Thyroid gland (tissue), 4 donors: Measurements from ENCODE around the gene RSPO1. TPM values are rescaled to one million over a fixed set of nuclear protein-coding genes. Genes with fewer than 3 reads are reported as not detected.

Experiments
- DNase-seq, 2 donors: peaks; one replicate each; pipeline ENCODE4 v3.0.0-alpha.2; 2019
- H3K27ac ChIP-seq, 3 donors: fragments of 200-600 bp; sonication (generic); 1 replicate in 2 of 3; 2 replicates in 1 of 3; pipeline ENCODE4 v1.5.1; 2016 to 2019; ENCODE audit warnings: mild to moderate bottlenecking in 1 of 3, moderate library complexity in 1 of 3
- H3K27me3 ChIP-seq: fragments of 200-600 bp; sonication (generic); one replicate; pipeline ENCODE4 v1.5.1; 2019
- H3K36me3 ChIP-seq, 2 donors: fragments of 200-600 bp; sonication (generic); one replicate each; pipeline ENCODE4 v1.5.1; 2016 to 2019
- H3K4me1 ChIP-seq, 2 donors: fragments of 200-600 bp; sonication (generic); one replicate each; pipeline ENCODE4 v1.5.1; 2017 to 2019
- H3K4me3 ChIP-seq, 3 donors: fragments of 200-600 bp; sonication (generic); replicated peaks in 1 of 3; 1 replicate in 2 of 3; 2 replicates in 1 of 3; pipeline ENCODE4 v1.5.1; 2016; ENCODE audit warnings: mild to moderate bottlenecking in 1 of 3
- H3K9me3 ChIP-seq: fragments of 200-600 bp; sonication (generic); one replicate; pipeline ENCODE4 v1.5.1; 2017
- POLR2A ChIP-seq, 2 donors: fragments of 450-650 bp; IDR thresholded peaks; one replicate each; pipeline ENCODE4 v1.6.1; 2017; ENCODE audit warnings: antibody characterized with exemption in 2 of 2, mild to moderate bottlenecking in 2 of 2, moderate library complexity in 1 of 2
- WGBS, 2 donors: methylation state at CpG; one replicate each; pipeline ENCODE4 v1.1.5; 2017; 5-methylcytosine and 5-hydroxymethylcytosine counted together
- intact Hi-C: fragments of 100-400 bp; cut with DNase I; formaldehyde crosslinking; loops from one replicate; pipeline ENCODE4 v1.15.1; 2023
- total RNA-seq, 4 donors: library from RNA; depleted of rRNA; stranded (reverse); fragments of >200 nt; gene quantifications; one replicate each; pipeline ENCODE4 v1.2.3, GENCODE V29; 2016
- TF ChIP-seq, protein P1 (sequence below), 6 experiments: fragments of 200-600 bp in 3 of 6; fragments of 450-650 bp in 3 of 6; sonication (generic) in 3 of 6; IDR thresholded peaks; one replicate each; pipeline ENCODE4 v1.5.1; 2016 to 2019; ENCODE audit warnings: antibody characterized with exemption in 6 of 6, mild to moderate bottlenecking in 2 of 6, inconsistent platforms in 1 of 6, moderate library complexity in 1 of 6

Gene RSPO1
- total RNA-seq, 4 donors from 2014 or later = 0.44 TPM; not detected in 3

DNA sequence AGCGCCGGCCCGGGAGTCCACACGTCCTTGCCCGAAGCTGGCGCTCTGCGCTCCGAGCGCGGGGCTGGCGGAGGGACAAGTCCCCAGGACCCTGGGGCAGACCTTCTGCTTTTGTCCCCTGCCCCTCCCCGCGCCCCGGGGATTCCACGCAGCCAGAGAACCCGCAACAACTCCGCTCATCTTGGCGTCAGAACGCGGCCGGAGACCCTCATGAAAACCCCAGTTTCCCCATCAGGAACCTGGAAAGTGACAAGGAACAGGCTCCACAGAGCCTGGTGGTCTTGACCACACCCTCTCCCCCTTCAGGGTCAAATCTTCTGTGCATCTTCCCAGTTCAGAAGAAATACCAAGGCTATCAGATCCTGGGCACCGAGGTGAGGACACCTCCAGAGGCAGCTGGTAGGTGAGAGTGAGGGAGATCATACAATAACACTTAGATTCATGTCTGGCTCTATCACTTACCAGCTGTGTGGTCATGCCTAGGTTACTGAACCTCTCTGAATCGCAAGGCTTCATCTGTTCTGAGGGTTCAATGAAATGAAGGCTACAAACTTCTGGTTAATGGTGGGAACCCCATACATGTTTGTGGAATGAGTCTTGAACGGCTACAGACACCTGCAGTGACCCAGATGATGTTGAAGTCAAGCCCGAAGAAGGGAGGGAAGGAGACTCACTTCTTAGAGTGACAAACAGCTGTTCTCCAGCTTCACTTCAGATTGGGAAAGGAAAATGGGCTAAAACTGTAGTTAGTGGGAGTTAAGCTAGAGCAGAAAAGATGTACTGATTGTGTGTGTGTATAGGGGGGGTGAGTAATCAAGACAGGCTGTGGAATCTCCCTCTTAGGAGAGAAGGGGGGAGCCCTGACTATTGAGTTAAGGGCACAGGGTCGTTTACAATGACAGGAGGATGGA, 555 bp upstream of the RSPO1 start:
- no peak for TF ChIP-seq POLR2A (IDR thresholded peaks at IDR 0.05)
- TF ChIP-seq, protein P1, sequence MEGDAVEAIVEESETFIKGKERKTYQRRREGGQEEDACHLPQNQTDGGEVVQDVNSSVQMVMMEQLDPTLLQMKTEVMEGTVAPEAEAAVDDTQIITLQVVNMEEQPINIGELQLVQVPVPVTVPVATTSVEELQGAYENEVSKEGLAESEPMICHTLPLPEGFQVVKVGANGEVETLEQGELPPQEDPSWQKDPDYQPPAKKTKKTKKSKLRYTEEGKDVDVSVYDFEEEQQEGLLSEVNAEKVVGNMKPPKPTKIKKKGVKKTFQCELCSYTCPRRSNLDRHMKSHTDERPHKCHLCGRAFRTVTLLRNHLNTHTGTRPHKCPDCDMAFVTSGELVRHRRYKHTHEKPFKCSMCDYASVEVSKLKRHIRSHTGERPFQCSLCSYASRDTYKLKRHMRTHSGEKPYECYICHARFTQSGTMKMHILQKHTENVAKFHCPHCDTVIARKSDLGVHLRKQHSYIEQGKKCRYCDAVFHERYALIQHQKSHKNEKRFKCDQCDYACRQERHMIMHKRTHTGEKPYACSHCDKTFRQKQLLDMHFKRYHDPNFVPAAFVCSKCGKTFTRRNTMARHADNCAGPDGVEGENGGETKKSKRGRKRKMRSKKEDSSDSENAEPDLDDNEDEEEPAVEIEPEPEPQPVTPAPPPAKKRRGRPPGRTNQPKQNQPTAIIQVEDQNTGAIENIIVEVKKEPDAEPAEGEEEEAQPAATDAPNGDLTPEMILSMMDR (IDR thresholded peaks at IDR 0.05) = no peak
- Histone ChIP-seq H3K9me3 (no peaks in the 10 kb centered on the region), H3K36me3 (no peaks in the 10 kb centered on the region), H3K27ac (no peak overlapping the region), H3K4me1 (peaks cover 2 to 8% of the 10 kb centered on the region in 2 donors), H3K4me3 (no peak overlapping the region), H3K27me3 (peaks cover 19% of the 10 kb centered on the region)
- no peak for DNase-seq
- intact Hi-C loops = no loop called here
- WGBS, 2 donors = 13 to 14% methylated on average over 7 to 15 of the region's 26 CpGs

DNA sequence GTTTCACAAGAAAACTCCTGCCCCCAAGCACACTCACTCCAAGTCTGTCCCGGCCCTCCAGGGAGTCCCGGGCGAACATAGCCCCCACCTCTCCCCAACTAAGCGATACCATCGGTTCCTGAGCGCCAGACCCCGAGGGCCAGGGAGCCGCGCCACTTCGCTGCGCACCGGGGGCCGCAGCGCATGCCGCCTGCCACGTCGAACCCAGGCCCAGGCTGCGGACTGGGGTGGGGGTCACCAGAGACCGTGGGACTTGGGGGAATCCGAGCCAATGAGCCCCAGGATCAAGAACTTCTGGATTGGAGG, 801 bp downstream of the RSPO1 start:
- peaks cover 22% of the 10 kb centered on the region for H3K27me3 ChIP-seq
- H3K4me1 ChIP-seq = peaks cover 2 to 8% of the 10 kb centered on the region in 2 donors
- DNase-seq = no peak
- no peaks in the 10 kb centered on the region for H3K9me3 ChIP-seq
- intact Hi-C loops = no loop called here
- no peak overlapping the region for H3K4me3 ChIP-seq
- no peaks in the 10 kb centered on the region for H3K36me3 ChIP-seq
- no peak overlapping the region for H3K27ac ChIP-seq
- no peak for TF ChIP-seq POLR2A (IDR thresholded peaks at IDR 0.05)
- TF ChIP-seq, protein P1 (IDR thresholded peaks at IDR 0.05) = no peak
- WGBS, 2 donors = 0 to 8% methylated on average over 6 to 8 of the region's 20 CpGs

DNA sequence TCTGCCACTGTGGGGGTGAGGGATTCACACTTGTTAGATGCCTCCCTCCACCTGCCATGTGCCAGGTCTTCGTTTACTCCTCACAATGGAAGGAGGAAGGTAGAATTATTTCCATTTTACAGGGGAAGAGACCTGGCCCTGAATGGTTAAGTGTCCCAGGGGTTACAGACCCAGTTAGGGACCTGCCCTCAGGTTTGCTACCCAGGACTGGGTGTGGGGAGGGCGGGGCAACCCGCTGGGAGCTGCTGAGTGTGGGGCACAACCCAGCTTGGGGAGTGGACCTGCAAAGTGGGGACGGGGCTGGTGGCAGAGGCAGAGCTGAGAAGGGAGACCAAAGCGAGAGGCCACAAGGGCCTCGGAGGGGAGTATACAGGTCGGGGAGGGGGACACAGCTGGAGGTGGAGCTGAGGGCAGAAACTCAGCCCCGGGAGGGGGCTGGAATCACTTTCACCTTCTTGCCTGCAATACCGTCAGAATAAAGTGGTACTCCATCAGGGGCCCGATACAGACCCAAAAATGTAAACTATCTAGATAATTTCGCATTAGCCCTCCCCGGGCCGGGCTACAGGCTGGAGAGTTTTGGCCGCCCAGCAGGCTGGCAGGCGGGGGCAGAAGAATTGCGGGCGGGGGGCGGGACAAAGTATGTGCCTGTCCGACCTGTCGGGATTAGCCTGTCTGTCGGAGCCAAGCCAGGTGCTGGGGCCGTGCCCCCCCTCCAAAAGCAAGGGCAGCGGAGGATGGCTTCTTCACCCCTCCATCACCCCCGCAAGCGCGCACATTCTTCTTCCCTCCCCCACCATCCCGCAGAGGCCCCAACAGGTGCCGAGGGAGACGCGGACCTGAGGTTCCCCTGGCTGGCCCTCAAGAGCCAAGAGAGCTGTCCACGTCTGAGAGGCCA, 1.4 kb downstream of the RSPO1 start:
- H3K27me3 ChIP-seq = peaks cover 22% of the 10 kb centered on the region
- 4% methylated on average over 27 to 28 of the region's 31 CpGs for WGBS, 2 donors
- intact Hi-C loops = no loop called here

DNA sequence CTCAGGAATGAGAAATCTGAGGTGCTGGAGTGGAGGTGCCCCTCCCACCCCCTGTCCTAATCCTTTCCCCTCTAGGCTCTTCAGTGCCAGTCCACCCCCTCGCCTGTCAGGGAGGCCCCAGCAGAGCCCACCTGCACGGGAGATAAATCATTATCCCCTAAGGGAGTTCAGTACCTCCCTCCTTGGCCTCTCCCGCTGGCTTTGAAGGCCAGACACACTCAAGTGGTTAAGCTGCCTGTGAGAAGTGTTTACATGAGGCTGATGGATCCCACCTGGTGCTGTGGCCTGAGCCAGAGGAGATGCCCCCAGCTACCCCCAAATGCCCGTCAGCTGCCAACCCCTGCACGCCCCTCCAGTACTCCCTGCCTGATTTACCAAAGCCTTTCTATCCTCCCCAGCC, 3.7 kb downstream of the RSPO1 start:
- H3K27me3 ChIP-seq = peaks cover 22% of the 10 kb centered on the region
- peaks cover 2 to 8% of the 10 kb centered on the region in 2 donors for H3K4me1 ChIP-seq
- intact Hi-C loops = no loop called here
- no peaks in the 10 kb centered on the region for H3K36me3 ChIP-seq
- H3K27ac ChIP-seq = no peak overlapping the region
- H3K4me3 ChIP-seq = no peak overlapping the region
- 50 to 53% methylated on average over 5 of the region's 5 CpGs for WGBS, 2 donors
- no peak for DNase-seq
- H3K9me3 ChIP-seq = no peaks in the 10 kb centered on the region
- no peak for TF ChIP-seq POLR2A (IDR thresholded peaks at IDR 0.05)
- TF ChIP-seq, protein P1 (IDR thresholded peaks at IDR 0.05) = no peak

More for the DNA sequence above, 1.4 kb downstream of the RSPO1 start:
- Histone ChIP-seq H3K36me3 (no peaks in the 10 kb centered on the region), H3K27ac (no peak overlapping the region), H3K9me3 (no peaks in the 10 kb centered on the region), H3K4me1 (peaks cover 2 to 8% of the 10 kb centered on the region in 2 donors), H3K4me3 (no peak overlapping the region)
- DNase-seq = no peak
- TF ChIP-seq, protein P1 (IDR thresholded peaks at IDR 0.05) = no peak
- TF ChIP-seq POLR2A (IDR thresholded peaks at IDR 0.05) = no peak
